Measurements from ENCODE around the gene PPA1.

DNA sequence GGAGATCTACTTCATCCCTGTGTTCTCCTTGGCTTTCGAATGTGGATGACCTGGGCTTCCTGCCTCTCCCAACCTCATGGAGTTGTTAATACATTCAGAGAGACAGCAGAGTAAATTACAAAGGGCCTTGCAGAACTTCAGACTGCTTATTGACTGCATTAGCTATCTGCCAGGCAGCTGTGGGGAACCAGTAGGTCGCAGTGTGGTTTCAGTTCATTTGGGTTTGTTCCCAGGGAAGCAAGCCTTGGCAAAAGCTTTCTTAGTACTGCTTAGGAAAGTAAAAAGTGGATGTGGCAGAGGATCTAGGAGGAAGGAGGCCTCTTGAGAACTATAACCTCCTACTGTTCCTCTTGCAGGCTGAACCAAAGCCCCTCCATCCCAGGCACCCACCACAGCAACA lies 41.4 kb upstream of the PPA1 start:
- TF ChIP-seq POU2F2 (IDR thresholded peaks at IDR 0.05; ENCODE audit: low read depth, low read length) (no peak), POLR2A (IDR thresholded peaks at IDR 0.05; ENCODE audit: low read depth, low read length) (no peak), POLR2AphosphoS5 (IDR thresholded peaks at IDR 0.05; ENCODE audit: low read depth, low read length) (no peak)
